GM18868 (cell line): ENCODE data around the gene CDH4.

Experiments
- ATAC-seq: cut with Tn5 transposase; IDR thresholded peaks from one replicate; pipeline ENCODE4 v1.9.1; 2021; ENCODE audit warnings: mild to moderate bottlenecking, moderate library complexity; ENCODE audit not compliant: unreplicated experiment

The CDH4 gene

DNA sequence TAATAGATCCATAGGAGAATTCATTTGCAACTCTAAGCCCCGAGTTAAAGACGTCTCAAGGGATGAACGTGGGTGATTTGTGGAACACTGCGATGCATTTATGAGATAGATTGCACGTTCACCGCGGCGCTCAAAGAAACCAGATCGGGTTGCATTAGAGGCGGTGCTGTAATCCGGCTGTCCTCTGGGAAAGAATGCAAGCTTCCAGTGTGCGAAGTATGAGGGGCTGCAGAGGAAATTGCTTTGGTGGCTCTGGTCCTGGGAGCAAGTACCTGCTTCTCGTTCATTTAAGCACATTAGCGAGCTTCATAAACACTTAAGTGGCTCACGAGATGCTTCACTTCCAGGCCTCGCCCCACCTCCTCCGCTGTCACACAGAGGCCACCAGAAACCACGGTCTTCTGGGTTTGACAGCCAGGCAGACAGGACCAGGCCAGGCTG is 182.3 kb downstream of the CDH4 start:
- no peak for ATAC-seq

DNA sequence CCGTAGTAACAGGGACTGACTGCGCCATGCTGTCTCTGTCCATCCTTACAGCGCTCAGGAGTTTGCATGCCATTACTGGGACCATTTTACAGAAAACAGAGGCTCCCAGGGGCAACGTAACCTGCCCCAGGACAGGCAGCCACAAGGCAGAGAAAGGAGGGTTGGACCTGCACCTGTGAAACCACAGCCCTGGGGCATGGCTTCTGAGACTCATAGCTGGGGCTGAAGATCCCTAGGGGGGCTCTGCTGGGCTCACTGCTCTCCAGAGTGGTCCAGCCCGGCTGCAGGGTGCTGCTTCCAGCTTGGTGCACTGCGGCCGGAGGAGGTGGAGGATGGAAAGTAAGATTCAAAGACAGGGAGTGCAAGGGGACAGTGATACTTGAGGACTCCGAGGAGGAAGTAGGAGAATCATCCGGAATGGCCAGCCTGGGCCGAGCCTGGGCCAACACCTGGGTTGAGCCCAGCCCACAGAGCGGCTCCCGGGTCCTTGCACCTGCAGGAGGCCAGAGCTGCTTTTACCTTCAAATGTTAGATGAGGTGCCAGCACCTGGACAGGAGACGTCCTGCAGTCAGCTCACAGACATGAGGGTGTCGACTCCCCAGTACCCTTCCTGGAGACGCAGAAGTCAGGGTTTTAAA is 183.2 kb downstream of the CDH4 start:
- ATAC-seq: no peak

DNA sequence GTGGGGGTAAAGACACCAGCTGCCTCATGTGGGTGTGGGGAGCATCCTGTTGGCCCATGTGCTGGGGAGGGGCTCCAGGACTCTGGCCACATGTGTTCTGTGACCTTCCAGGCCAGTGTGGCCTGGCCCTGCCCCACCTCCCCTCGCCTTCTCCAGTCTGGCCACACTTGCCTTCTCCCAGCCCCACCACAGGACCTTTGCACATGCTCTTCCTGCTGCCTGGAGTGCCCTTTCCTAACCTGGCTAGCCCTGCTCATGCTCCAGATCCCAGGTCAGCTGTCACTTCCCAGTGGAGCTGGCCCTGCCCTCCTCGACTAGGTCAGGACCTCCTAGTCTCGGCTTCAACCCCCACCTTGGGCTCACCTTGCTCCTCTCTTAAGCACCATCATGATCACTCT is 183.8 kb downstream of the CDH4 start:
- no peak for ATAC-seq

DNA sequence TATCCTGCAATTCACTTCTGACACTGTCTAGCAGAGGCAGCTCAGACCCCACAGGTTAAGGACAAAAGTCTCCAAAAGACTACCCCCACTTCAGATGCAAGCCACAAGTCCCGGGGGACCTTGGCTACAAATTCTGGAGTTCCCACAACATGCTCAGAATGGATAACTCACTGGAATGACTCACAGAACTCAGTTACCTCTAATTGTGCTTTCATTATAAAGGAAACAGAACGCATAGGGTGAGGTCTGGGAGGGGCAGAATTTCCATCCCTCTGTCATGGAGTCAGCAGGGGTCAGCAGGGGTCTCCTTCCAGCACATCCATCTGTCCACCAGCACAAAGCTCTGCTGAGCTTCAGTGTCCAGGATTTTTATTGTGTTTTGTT is 184.2 kb downstream of the CDH4 start:
- ATAC-seq: no peak

DNA sequence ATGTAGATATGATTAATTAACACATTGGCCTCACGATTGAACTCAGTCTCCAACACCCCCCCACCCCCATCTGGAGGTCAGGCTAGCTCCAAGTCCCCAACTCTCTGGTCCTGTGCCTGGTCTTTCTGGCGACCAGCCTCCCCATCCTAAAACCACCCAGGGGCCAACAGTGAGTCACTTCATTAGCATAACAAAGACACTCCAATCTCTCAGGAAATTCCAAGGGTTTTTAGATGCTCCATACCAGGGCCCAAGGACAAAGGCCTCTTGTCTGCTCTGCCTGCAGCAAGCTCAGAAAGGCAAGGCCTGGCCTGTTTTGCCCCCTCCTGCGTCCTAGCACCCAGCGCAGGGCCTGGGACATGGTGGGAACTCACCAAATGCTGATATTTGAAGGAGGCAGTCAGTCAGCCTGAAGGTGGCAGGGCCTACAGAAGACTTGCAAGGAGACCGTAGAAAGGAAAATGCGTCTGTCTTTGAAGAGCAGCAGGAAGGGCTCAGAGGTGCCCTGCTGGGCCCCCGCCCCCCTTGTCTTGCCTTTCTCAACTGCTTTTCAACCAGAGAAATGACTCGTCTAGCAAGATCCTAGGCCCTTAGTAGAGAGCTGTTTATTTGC is 184.7 kb downstream of the CDH4 start:
- ATAC-seq: no peak

DNA sequence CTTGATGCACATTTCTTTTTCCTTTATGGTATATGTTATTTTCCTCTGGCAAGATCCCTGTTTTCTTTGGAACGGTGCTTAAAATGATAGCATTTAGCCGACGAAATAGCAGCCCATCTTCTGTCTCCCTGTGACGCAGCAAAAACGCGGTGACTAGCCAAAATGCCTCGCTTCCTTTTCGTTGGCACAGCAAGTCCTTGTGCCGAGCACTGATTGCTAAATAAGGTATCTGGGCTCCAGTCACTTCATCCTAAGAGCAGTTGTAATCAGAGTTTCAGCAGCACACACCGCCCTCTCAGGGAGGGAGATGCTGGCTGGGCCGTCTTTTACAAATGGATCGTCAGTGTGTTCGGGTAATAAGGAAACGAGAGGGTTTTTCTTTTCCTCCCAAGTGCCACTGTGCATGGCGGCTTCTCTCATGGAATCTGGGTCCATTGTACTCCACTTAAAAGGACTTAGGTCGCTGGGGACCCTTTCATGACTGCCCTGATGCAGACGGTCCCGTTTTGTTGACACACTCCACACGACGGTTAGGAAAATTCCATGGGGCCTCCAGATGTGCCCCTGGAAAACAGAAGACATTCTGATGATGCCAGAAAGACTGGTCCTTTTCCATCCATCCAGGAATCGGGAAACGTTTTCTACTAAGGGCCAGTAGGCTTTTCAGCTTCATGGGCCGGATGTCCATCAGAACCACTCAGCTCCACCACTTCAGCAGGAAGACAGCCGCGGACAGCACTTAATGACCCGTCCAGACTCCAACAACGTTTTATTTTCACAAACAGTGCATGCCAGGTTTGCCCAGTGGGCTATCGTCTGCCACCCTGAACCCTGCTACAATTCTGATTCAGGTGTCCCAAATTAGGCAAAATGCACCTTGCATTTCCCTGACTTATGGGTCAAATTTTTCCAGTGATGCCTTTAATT is 185.5 kb downstream of the CDH4 start:
- ATAC-seq: no peak

DNA sequence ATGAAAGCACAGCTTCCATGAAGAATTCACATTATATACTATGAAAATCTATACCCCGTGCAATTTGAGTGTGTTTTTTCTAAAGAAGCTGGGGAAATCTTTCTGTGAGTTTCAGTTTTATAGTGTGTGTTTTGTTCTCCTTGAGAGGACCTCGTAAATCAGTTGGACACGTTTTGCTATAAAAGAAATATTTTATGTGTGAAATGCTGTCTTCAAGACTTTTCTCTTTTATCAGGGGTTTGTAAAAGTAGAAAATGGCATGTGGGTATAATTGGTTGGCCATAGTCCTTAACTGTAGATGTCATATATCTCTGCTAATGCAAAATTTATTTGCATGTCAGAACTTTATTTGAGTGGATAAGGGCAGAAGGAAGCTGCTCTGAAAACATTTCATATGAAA is 186.2 kb downstream of the CDH4 start:
- ATAC-seq: no peak

DNA sequence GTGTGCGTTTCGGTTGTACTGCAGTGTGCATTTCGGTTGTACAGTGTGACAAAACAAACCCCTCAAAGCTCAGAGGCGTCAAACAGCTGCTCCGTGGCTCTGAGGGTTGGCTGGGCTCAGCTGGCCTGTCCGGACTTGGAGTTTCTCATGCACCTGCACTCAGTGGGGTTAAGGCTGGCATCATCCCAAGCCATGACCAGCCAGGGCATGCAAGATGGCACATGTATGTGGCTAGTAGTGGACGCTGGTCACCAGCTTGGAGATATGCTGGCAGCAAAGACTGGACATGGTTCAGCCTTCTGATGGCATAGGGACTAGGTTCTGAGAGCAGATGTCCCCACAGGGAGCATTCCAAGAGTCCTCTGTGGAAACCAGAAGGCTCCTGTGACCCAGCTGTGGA is 187.2 kb downstream of the CDH4 start:
- no peak for ATAC-seq

DNA sequence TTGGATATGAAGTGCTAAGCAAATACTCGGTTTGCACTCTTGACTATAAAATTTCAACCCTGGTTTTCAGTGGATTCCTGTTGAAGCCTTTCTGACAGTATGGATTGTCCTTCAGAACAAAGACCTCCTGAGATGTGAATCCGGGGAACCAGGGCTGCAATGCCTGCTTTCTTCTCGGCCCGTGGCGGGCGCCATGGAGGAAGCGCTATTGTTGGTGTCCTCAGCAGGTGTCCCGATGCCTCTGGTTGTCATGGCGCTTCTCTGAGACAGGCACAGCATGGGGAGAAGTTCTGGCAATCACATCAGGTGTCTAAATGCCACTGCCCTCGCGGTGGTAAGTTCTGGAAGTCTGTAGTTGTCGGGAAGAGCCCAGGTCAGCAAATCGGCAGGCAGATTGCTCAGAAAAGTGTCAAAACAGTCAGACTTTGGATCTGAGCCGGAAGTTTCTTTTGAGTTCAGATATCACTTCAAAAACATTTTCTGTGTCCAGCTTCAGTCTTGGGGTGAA is 188.5 kb downstream of the CDH4 start:
- no peak for ATAC-seq

DNA sequence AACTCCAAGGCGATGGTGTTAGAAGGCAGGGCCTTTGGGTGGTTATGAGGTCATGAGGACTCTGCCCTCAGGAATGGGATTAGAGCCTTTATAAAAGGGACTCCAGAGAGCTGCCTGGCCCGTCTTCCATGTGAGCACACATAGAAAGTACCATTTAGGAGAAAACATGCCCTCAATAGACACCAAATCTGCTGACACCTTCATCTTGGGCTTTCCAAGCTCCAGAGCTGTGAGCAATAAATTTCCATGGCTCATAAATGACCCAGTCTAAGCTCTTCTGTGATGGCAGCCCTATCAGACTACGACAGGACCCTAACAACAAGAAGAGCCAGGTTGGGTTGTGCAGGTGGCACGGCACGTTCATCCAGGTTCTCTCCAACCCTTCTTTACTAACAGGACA is 189.5 kb downstream of the CDH4 start:
- ATAC-seq: no peak

DNA sequence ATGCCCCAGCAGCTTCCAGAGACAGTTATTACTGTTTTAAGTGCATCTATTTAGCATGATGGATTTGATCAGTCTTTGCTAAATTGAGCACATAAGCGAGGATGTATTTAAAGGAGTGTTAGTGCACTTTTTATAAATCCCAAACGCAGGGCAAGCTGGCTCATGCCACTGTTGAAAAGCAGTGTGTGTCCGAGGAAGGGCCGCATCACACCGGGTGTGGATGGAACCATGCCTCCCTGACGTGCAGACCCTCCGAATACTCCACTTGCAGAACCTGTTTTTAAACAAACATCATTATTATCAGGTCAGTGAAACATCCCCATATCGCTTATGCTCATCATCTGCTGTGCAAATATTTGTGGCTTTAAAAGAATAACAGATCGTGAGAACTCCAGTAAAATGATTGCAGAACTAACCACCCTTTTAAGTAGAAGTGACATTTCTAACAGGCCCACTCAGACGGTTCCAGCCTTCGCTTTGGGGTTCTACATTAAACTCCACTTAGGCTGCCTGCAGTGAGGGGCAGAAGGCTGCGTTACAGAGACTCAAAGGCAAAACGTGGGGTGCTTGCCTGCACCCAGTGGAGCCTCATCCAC is 190.1 kb downstream of the CDH4 start:
- ATAC-seq: no peak

DNA sequence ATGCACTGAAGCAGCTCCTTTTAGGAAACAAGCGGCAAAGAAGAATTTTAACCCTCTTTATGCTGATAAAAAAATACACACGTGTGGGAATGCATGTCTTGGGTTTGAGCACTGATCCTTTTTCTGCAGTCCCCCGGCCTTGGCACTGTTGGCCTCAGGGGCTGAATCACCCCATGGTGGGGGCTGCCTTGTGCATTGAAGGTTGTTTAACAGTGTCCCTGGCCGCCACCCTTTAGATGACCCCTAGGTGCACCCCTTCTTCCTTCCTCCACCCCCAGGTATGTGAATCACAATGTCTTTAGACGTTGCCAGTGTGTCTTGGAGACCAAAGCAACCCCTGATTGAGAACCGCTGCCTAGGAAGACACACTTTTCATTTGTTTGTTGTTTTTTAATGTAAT is 190.7 kb downstream of the CDH4 start:
- ATAC-seq: no peak

DNA sequence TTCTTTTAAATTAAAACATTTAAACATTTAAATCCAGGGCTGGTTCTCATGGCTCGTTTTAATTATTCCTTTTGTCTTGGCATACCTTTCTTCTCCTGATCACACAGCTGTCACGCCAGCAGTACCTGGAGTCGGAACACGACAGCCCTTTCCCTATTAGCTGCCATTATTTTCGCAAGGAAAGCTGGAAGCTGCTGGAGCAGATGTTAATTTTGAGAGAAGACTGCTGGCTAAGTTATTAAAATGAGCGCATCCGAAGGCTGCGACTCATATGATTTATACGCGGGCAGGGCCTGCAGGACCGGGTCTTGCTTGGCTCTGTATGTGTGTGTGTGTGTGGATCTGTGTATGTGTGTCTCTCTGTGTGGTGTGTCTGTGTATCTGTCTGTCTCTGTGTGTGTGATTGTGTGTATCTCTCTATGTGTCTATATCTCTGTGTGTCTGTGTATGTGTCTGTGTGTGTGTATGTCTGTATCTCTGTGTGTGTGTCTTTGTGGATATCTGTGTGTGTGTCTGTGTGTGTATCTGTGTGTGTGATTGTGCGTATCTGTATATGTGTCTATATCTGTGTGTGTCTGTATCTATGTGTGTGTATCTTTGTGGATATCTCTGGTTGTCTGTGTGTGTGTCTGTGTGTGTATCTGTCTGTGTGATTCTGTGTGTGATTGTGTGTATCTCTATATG is 191.5 kb downstream of the CDH4 start:
- no peak for ATAC-seq

DNA sequence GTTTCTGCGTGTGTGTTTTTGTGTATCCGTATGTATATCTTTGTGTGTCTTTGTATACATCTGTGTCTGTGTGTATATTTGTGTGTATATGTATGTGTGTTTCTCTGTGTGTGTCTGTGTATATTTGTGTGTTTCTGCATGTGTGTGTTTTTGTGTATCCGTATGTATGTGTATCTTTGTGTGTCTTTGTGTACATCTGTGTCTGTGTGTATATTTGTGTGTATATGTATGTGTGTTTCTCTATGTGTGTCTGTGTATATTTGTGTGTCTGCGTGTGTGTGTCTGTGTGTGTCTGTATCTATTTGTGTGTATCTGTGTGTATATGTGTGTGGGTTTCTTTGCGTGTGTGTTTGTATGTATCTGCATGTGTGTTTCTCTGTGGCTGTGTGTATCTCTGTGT is 192.6 kb downstream of the CDH4 start:
- no peak for ATAC-seq

DNA sequence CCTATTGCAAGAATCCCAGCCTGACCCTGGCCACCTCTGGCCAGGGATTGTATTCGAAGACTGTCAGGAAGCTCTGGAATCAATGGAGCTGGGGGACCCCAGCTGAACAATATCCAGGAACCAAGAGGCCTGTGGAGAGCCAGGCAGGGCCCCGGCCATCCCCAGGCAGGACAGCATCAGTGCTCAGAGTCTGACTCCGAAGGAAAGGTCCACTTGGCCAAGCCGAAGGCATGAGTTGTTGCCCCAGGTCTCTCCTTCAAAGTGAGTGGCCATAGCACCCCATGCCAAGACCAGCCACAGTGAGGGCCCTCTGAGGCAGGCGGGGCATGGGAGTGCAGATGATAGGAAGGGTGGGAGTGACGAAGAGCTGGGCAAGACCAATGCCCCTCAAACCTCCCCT is 193.1 kb downstream of the CDH4 start:
- no peak for ATAC-seq

DNA sequence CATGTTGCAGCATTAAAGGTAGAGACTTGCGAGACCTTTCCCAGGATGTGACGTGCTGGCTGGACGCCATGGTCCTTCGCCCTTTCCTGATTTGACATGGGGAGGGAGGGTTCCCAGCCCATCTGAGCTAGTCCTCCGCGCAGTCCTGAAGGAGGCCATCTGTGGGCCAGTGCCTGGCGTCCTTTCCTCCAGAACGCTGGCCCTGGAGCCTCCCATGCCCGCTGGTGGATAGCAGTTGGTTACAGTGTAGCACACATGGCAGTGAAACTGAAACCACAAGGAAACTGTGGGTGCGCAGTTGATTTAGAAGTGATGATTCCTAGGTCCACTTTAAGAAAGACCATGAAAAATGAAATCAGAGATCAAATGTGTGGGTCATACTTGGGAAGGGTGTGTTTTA is 193.7 kb downstream of the CDH4 start:
- no peak for ATAC-seq

DNA sequence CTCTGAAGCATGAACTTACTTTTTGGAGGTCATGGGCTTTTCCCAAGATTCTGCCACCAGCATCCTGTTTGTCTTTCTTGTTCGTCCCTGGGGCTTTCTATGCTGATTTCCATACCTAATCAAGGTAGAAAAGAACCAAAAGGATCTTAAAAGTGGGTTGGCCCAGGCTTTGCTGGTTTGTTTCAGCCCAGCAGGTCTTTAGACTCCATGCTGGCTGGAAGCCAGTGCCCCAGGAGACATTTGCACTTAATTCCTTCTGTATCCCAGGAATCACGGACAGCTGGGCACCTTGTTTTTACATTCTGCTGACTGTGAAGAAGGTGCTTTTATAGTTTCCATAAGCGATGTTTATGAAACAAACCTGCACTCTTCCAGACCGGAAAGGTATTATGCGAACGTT is 195.9 kb downstream of the CDH4 start:
- no peak for ATAC-seq

DNA sequence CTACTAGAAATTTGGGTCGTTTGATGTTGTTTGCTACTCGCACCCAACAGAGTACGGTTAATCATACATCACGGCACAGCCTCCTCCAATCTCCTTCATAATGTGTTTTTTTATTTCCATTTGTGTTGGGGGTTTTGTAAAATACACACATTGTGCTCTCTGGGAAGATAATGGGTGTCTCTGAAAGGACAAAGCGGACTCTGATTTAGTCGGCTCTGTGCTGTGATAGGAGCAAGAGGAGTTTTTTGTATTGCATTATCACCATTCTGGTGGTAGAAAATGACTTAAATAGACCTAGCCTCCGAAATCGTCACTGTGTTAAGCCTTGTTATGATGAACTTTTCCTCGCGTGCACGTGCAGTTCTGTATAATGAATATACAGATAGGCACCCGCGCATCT is 196.3 kb downstream of the CDH4 start:
- no peak for ATAC-seq

DNA sequence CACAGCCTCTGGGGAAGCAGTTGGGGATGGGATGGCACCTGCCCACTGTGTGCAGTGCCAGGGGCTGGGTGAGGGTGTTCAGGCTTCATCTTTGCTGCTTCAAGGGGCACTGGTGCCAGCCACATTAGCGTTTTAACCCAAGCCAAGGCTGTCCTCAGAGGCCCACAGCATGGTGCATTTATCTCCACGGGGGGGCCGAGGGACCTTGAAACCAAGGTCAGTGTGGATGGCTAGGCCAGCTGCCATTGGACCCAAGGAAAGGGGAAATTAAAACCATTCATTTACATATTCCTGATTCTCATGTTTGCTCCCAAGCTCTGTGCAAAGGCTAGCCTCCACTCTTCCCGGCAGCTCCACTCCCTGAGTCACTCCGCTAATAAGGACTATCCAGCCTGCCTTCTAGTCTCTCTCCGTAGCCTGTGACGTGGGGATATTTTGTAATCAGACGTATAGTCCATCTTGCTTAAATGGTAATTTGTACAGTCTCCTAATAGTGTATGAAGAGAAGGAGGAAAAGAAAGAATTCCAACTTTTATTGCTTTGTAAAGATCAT is 197.1 kb downstream of the CDH4 start:
- no peak for ATAC-seq

DNA sequence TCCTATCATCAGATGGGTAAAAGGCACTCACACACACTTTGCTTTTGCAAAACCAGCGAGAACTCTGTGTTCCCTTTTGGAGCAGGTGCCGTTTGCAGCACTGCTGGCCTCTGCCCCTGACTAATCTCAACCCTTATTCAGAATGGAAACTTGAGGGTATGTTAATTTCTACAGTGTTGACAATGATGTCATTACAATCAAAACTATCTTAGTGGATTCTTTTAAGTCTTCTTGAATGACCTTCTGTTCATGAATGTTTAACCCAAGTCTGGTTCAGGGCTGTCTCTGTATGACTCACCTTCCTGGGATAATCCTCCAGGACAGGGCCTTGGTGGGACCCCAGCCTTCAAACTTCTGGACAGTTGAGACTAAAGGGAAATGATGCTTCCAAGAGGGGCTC is 197.9 kb downstream of the CDH4 start:
- no peak for ATAC-seq

DNA sequence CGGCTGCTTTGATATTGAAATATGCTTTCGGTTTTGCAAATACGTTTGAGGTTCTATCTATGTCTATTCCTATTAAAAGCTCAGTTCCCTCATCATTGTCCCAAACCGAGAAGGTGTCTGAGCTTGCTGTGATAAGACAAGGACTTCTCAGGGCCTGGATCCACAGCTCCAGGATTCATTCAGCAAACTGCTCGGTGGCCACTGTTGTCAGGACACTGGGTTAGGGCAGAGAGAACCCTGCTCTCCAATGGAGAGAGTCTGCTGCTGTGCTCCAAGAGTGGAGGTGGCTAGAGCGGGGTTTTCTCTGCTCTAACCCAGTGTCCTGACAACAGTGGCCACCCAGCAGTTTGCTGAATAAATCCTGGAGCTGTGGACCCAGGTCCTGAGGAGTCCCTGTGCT is 198.5 kb downstream of the CDH4 start:
- no peak for ATAC-seq
